ENCODE data around the gene CHST7. TPM values are rescaled to one million over a fixed set of nuclear protein-coding genes. Genes with fewer than 3 reads are reported as not detected.

CHST7 gene
- total RNA-seq, 1 donor from 2014 or later = 5.6 TPM

DNA sequence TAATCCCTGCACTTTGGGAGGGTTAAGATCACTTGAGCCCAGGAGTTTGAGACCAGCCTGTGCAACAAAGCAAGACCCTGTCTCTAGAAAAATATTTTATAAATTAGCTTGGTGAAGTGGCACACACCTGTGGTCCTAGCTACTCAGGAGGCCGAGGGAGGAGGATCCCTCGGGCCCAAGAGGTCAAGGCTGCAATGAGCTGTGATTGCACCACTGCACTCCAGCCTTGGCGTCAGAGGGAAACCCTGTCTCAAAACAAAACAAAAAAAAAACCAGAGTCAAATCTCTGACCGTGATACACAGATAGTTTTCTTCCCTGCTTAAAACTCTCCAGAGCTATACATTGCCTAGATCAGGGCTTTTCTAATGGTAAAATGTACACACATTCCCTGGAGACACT, 53.5 kb downstream of the CHST7 start:
- H3K36me3 ChIP-seq = no peaks in the 10 kb centered on the region
- DNase-seq (ENCODE audit: low spot score) = no peak
- no peak overlapping the region for H2AFZ ChIP-seq (replicated peaks)
- Mint-ChIP-seq H3K27ac (no peak overlapping the region), H3K36me3 (no peaks in the 10 kb centered on the region), H3K4me1 (peaks cover 2% of the 10 kb centered on the region), H3K4me3 (no peak overlapping the region), H3K27me3 (ENCODE audit: insufficient read depth, low read depth) (peaks cover 4% of the 10 kb centered on the region), H3K9me3 (peaks cover 4% of the 10 kb centered on the region)
- no peaks in the 10 kb centered on the region for H3F3A ChIP-seq (ENCODE audit: low read depth)
- no peak overlapping the region for H3K4me3 ChIP-seq
- peaks cover 8% of the 10 kb centered on the region for H3K4me1 ChIP-seq
- H3K4me2 ChIP-seq = no peak overlapping the region
- no peaks in the 10 kb centered on the region for H4K20me1 ChIP-seq (ENCODE audit: low read depth)
- H3K79me2 ChIP-seq (ENCODE audit: low read depth) = no peaks in the 10 kb centered on the region
- H3K27me3 ChIP-seq = no peaks in the 10 kb centered on the region
- H3K9me3 ChIP-seq (ENCODE audit: low read depth) = no peaks in the 10 kb centered on the region
- no peak overlapping the region for H3K9ac ChIP-seq
- no peak overlapping the region for H3K27ac ChIP-seq
- no peak for TF ChIP-seq EZH2 (IDR thresholded peaks at IDR 0.05)
- TF ChIP-seq, protein P1, sequence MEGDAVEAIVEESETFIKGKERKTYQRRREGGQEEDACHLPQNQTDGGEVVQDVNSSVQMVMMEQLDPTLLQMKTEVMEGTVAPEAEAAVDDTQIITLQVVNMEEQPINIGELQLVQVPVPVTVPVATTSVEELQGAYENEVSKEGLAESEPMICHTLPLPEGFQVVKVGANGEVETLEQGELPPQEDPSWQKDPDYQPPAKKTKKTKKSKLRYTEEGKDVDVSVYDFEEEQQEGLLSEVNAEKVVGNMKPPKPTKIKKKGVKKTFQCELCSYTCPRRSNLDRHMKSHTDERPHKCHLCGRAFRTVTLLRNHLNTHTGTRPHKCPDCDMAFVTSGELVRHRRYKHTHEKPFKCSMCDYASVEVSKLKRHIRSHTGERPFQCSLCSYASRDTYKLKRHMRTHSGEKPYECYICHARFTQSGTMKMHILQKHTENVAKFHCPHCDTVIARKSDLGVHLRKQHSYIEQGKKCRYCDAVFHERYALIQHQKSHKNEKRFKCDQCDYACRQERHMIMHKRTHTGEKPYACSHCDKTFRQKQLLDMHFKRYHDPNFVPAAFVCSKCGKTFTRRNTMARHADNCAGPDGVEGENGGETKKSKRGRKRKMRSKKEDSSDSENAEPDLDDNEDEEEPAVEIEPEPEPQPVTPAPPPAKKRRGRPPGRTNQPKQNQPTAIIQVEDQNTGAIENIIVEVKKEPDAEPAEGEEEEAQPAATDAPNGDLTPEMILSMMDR (IDR thresholded peaks at IDR 0.05) = no peak
- TF ChIP-seq EZH2phosphoT487 (IDR thresholded peaks at IDR 0.05) = no peak

GRCh38 chrX:46627711-46628419, 54.3 kb downstream of the CHST7 start:
- peaks cover 2% of the 10 kb centered on the region for H3K4me1 Mint-ChIP-seq
- Histone ChIP-seq H3K4me1 (peaks cover 8% of the 10 kb centered on the region), H4K20me1 (ENCODE audit: low read depth) (no peaks in the 10 kb centered on the region), H3K79me2 (ENCODE audit: low read depth) (no peaks in the 10 kb centered on the region), H2AFZ (replicated peaks) (no peak overlapping the region), H3K9me3 (ENCODE audit: low read depth) (no peaks in the 10 kb centered on the region), H3K4me2 (no peak overlapping the region), H3K9ac (no peak overlapping the region), H3K27me3 (no peaks in the 10 kb centered on the region), H3K4me3 (no peak overlapping the region), H3F3A (ENCODE audit: low read depth) (no peaks in the 10 kb centered on the region), H3K27ac (no peak overlapping the region), H3K36me3 (no peaks in the 10 kb centered on the region)
- no peak for DNase-seq (ENCODE audit: low spot score)
- H3K36me3 Mint-ChIP-seq = no peaks in the 10 kb centered on the region
- H3K27me3 Mint-ChIP-seq (ENCODE audit: insufficient read depth, low read depth) = peaks cover 6% of the 10 kb centered on the region
- TF ChIP-seq, protein P1 (IDR thresholded peaks at IDR 0.05) = no peak
- TF ChIP-seq EZH2phosphoT487 (IDR thresholded peaks at IDR 0.05) = no peak
- TF ChIP-seq EZH2 (IDR thresholded peaks at IDR 0.05) = no peak
- H3K4me3 Mint-ChIP-seq = no peak overlapping the region
- no peak overlapping the region for H3K27ac Mint-ChIP-seq
- peaks cover 8% of the 10 kb centered on the region for H3K9me3 Mint-ChIP-seq

GRCh38 chrX:46628460-46629371, 55.2 kb downstream of the CHST7 start:
- Mint-ChIP-seq H3K36me3 (peaks cover 2% of the 10 kb centered on the region), H3K9me3 (peaks cover 10% of the 10 kb centered on the region), H3K27me3 (ENCODE audit: insufficient read depth, low read depth) (peaks cover 9% of the 10 kb centered on the region), H3K27ac (no peak overlapping the region), H3K4me1 (peaks cover 2% of the 10 kb centered on the region), H3K4me3 (no peak overlapping the region)
- H4K20me1 ChIP-seq (ENCODE audit: low read depth) = no peaks in the 10 kb centered on the region
- no peak overlapping the region for H2AFZ ChIP-seq (replicated peaks)
- peaks cover 8% of the 10 kb centered on the region for H3K4me1 ChIP-seq
- no peak for TF ChIP-seq EZH2 (IDR thresholded peaks at IDR 0.05)
- TF ChIP-seq, protein P1 (IDR thresholded peaks at IDR 0.05) = no peak
- no peak for TF ChIP-seq EZH2phosphoT487 (IDR thresholded peaks at IDR 0.05)
- H3K36me3 ChIP-seq = no peaks in the 10 kb centered on the region
- no peaks in the 10 kb centered on the region for H3F3A ChIP-seq (ENCODE audit: low read depth)
- no peaks in the 10 kb centered on the region for H3K9me3 ChIP-seq (ENCODE audit: low read depth)
- no peaks in the 10 kb centered on the region for H3K79me2 ChIP-seq (ENCODE audit: low read depth)
- DNase-seq (ENCODE audit: low spot score) = no peak
- H3K27ac ChIP-seq = no peak overlapping the region
- H3K27me3 ChIP-seq = no peaks in the 10 kb centered on the region
- no peak overlapping the region for H3K4me2 ChIP-seq
- H3K9ac ChIP-seq = no peak overlapping the region
- no peak overlapping the region for H3K4me3 ChIP-seq
